HCT116 (cell line): ENCODE data around the gene SMURF1. TPM values are rescaled to one million over a fixed set of nuclear protein-coding genes. Genes with fewer than 3 reads are reported as not detected.

Source experiments
- ATAC-seq: fragments of 200-7000 bp; cut with Tn5 transposase; 2 replicates; pipeline ENCODE4 v1.9.1; 2020; ENCODE audit warnings: mild to moderate bottlenecking, moderate library complexity
- BruUV-seq: library from RNA; stranded (reverse); fragments of 400-500 nt; replicated peaks from 2 replicates; lab custom pipeline; 2021; lab: Mats Ljungman, UMichigan
- CTCF ChIA-PET: fragments of 300-600 bp; sonication (Branson Sonifier 250); formaldehyde crosslinking; loops from one replicate; lab custom pipeline; 2021; ENCODE audit warnings: antibody characterized with exemption; lab: Charles Lee
- POLR2A ChIA-PET: fragments of 300-600, 350-600 bp; sonication (Branson Sonifier 250); formaldehyde crosslinking; loops from one replicate; lab custom pipeline; 2021; ENCODE audit warnings: antibody characterized with exemption; lab: Charles Lee
- RAD21 ChIA-PET, 2 experiments: fragments of 300-600 bp; sonication (Branson Sonifier 250); formaldehyde crosslinking; loops; one replicate each; lab custom pipeline; 2023; ENCODE audit warnings: low total read pairs in 2 of 2; ENCODE audit not compliant: uncharacterized antibody in 2 of 2, unreplicated experiment in 2 of 2, low non-redundant PET in 1 of 2; lab: Charles Lee
- DNase-seq: peaks from one replicate; pipeline ENCODE4 v3.0.0-alpha.2; 2010; ENCODE audit warnings: low read depth, low spot score
- H2AFZ ChIP-seq: fragments of 200-600 bp; shearing (Covaris generic), sonication (generic); 2 replicates; pipeline ENCODE4 v1.6.1; 2017; ENCODE audit warnings: low read depth, mixed run types, mixed read lengths, antibody characterized with exemption, low read length; ENCODE audit not compliant: poor library complexity, severe bottlenecking
- H3K27ac ChIP-seq: 2 replicates; pipeline ENCODE4 v1.5.1; 2012; ENCODE audit warnings: low read depth, low read length
- H3K27me3 ChIP-seq: fragments of 200-600 bp; sonication (generic); 2 replicates; pipeline ENCODE4 v1.6.1; 2016; ENCODE audit warnings: mixed run types, low read length, mixed read lengths; ENCODE audit not compliant: insufficient read depth
- H3K36me3 ChIP-seq, 2 experiments: fragments of 200-500 bp in 1 of 2; fragments of 200-600 bp in 1 of 2; sonication (Bioruptor generic) in 1 of 2; sonication (generic) in 1 of 2; 2 replicates each; pipeline versions ENCODE4 v1.5.1 to v1.6.1; 2014 to 2016; ENCODE audit warnings: low read length in 2 of 2, inconsistent platforms in 1 of 2, mixed read lengths in 1 of 2, mixed run types in 1 of 2; ENCODE audit not compliant: insufficient read depth in 2 of 2, control insufficient read depth in 1 of 2
- H3K4me1 ChIP-seq, 2 experiments: fragments of 200-600 bp in 1 of 2; sonication (generic) in 1 of 2; 2 replicates each; pipeline versions ENCODE4 v1.5.1 to v1.6.1; 2012 to 2017; ENCODE audit warnings: low read length in 2 of 2, inconsistent platforms in 1 of 2, mild to moderate bottlenecking in 1 of 2, mixed read lengths in 1 of 2, mixed run types in 1 of 2, moderate library complexity in 1 of 2; ENCODE audit not compliant: insufficient read depth in 2 of 2, control insufficient read depth in 1 of 2
- H3K4me2 ChIP-seq: fragments of 200-600 bp; sonication (generic); 2 replicates; pipeline ENCODE4 v1.6.1; 2017; ENCODE audit warnings: mixed run types, low read length, mixed read lengths
- H3K4me3 ChIP-seq, 2 experiments: fragments of 200-600 bp in 1 of 2; sonication (generic) in 1 of 2; replicated peaks in 1 of 2; 2 replicates each; pipeline ENCODE4 v1.5.1; 2011 to 2016; ENCODE audit warnings: low read length in 2 of 2, control low read depth in 1 of 2, low read depth in 1 of 2, mild to moderate bottlenecking in 1 of 2, mixed read lengths in 1 of 2, mixed run types in 1 of 2
- H3K79me2 ChIP-seq: fragments of 200-600 bp; sonication (generic); 2 replicates; pipeline ENCODE4 v1.6.1; 2017; ENCODE audit warnings: mild to moderate bottlenecking, mixed run types, low read length, moderate library complexity, mixed read lengths; ENCODE audit not compliant: insufficient read depth
- H3K9ac ChIP-seq: fragments of 200-600 bp; sonication (generic); 2 replicates; pipeline ENCODE4 v1.6.1; 2016; ENCODE audit warnings: low read length, mixed read lengths
- H3K9me2 ChIP-seq: fragments of 200-600 bp; sonication (generic), shearing (Covaris generic); 2 replicates; pipeline ENCODE4 v1.6.1; 2017; ENCODE audit warnings: mixed run types, mild to moderate bottlenecking, moderate library complexity; ENCODE audit not compliant: insufficient read depth
- H3K9me3 ChIP-seq, 2 experiments: fragments of 200-500 bp in 1 of 2; fragments of 200-600 bp in 1 of 2; sonication (Bioruptor generic) in 1 of 2; sonication (generic) in 1 of 2; 2 replicates each; pipeline ENCODE4 v1.6.1; 2014 to 2017; ENCODE audit warnings: low read length in 2 of 2, mixed read lengths in 2 of 2, inconsistent platforms in 1 of 2, low read depth in 1 of 2, mild to moderate bottlenecking in 1 of 2, mixed run types in 1 of 2, moderate library complexity in 1 of 2; ENCODE audit not compliant: control insufficient read depth in 1 of 2, insufficient read depth in 1 of 2
- H4K20me1 ChIP-seq: fragments of 200-600 bp; sonication (generic), shearing (Covaris generic); 2 replicates; pipeline ENCODE4 v1.6.1; 2017; ENCODE audit warnings: mixed run types, mild to moderate bottlenecking, moderate library complexity; ENCODE audit not compliant: insufficient read depth
- JUND ChIP-seq: IDR thresholded peaks from 2 replicates; pipeline ENCODE4 v1.6.1; 2012
- POLR2A ChIP-seq: IDR thresholded peaks from 2 replicates; pipeline ENCODE4 v1.7.0; 2011; ENCODE audit warnings: borderline replicate concordance; ENCODE audit not compliant: insufficient read depth, insufficient read length; ENCODE audit errors: extremely low read depth
- REST ChIP-seq: IDR thresholded peaks from 2 replicates; pipeline ENCODE4 v1.6.1; 2012; ENCODE audit warnings: low read depth
- TCF7L2 ChIP-seq: IDR thresholded peaks from 2 replicates; pipeline ENCODE4 v1.7.0; 2011; ENCODE audit warnings: borderline replicate concordance, inconsistent platforms; ENCODE audit not compliant: insufficient read depth, insufficient read length; ENCODE audit errors: extremely low read depth
- ZBTB33 ChIP-seq: IDR thresholded peaks from 2 replicates; pipeline ENCODE4 v1.6.1; 2011; ENCODE audit warnings: mild to moderate bottlenecking, low read length, moderate library complexity; ENCODE audit not compliant: insufficient replicate concordance; ENCODE audit errors: extremely low read depth
- ZNF274 ChIP-seq: fragments of 200-500 bp; sonication (Bioruptor generic); IDR thresholded peaks from 2 replicates; pipeline ENCODE4 v1.6.1; 2014; ENCODE audit warnings: mild to moderate bottlenecking, low read depth, low read length, inconsistent platforms
- intact Hi-C: fragments of 100-400 bp; cut with micrococcal nuclease; formaldehyde crosslinking; loops from 2 replicates; pipeline ENCODE4 v1.10.0; 2022
- total RNA-seq: library from RNA; stranded (reverse); gene quantifications from one replicate; pipeline ENCODE4 v1.2.1, GENCODE V29; 2021; ENCODE audit not compliant: unreplicated experiment

Gene SMURF1
- total RNA-seq, 1 experiment from 2014 or later: 24.6 TPM

- no peak overlapping the region for H3K27ac ChIP-seq
- H3K27me3 ChIP-seq: no peaks in the 10 kb centered on the region
- H3K9me2 ChIP-seq: no peaks in the 10 kb centered on the region
- intact Hi-C loops: no loop called here
- no peak overlapping the region for H2AFZ ChIP-seq
- peak overlapping the region; percentile 77; the same call in 1 of the 2 replicates for H3K4me2 ChIP-seq
- H3K4me3 ChIP-seq: no peak overlapping the region
- peaks cover 65% of the 10 kb centered on the region for H3K79me2 ChIP-seq
- no peaks in the 10 kb centered on the region for H3K9me3 ChIP-seq
- DNase-seq: no peak
- ChIA-PET RAD21 (no interaction called here), CTCF (no interaction called here), POLR2A (no interaction called here)
- H4K20me1 ChIP-seq: peaks cover 15% of the 10 kb centered on the region; the same call in 1 of the 2 replicates
- no peaks in the 10 kb centered on the region for H3K36me3 ChIP-seq
- TF ChIP-seq TCF7L2 (no peak), ZNF274 (no peak), POLR2A (no peak), ZBTB33 (no peak), JUND (no peak), REST (no peak)
- peaks cover 4 to 28% of the 10 kb centered on the region in 2 experiments; a peak in 3 of 4 replicates for H3K4me1 ChIP-seq
- no peak for ATAC-seq
- no TSS peak for BruUV-seq
- no peak overlapping the region for H3K9ac ChIP-seq
These were observed 2.6 kb downstream of the SMURF1 start for GRCh38 chr7:99141334-99141733.
